Endothelial cell of hepatic sinusoid (primary cell): ENCODE measurements around the gene LRRC45.

Experiments used
- in situ Hi-C: cut with HindIII; loops from 2 replicates; pipeline ENCODE4 v1.10.0; 2017; ENCODE audit warnings: low sequenced_read_pairs

Gene LRRC45

GRCh38 chr17:82077617-82078358 is 54.7 kb downstream of the LRRC45 start:
- in situ Hi-C loops, result no loop called here

- in situ Hi-C loops, result no loop called here
Measured at GRCh38 chr17:82078433-82078832, 55.3 kb downstream of the LRRC45 start.

GRCh38 chr17:82079001-82079677 is 56.0 kb downstream of the LRRC45 start:
- in situ Hi-C loops, result no loop called here

- in situ Hi-C loops, result no loop called here
Measured at GRCh38 chr17:82080048-82080788, 57.1 kb downstream of the LRRC45 start.
